ENCODE data around the gene LINC00237.

DNA sequence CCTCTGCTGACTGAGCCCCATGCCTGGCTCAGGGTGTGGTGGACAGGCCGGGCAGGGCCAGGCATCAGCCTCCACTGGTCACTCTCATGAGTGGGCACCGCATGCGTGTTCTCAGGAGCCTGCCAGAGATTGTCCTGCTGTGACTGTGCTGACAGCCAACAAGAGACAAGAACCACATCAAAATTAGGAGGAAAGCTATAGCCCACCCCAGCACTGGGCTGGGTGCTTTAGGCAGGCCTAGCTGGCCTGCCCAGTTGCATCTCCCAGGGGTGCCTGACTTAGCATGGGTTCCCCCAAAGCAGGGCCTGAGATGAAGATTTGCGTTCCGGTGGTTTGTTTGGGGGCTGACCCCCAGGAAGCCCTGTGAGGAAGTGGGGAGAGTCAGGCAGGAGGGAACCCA lies 53.9 kb downstream of the LINC00237 start:
- TF ChIP-seq FOXA1 (IDR thresholded peaks at IDR 0.05) (no peak), TAF1 (conservative IDR thresholded peaks at IDR 0.05) (no peak), YY1 (IDR thresholded peaks at IDR 0.05) (no peak), RAD21 (IDR thresholded peaks at IDR 0.05) (no peak), SP1 (IDR thresholded peaks at IDR 0.05) (no peak)
- TF ChIP-seq, protein P1, sequence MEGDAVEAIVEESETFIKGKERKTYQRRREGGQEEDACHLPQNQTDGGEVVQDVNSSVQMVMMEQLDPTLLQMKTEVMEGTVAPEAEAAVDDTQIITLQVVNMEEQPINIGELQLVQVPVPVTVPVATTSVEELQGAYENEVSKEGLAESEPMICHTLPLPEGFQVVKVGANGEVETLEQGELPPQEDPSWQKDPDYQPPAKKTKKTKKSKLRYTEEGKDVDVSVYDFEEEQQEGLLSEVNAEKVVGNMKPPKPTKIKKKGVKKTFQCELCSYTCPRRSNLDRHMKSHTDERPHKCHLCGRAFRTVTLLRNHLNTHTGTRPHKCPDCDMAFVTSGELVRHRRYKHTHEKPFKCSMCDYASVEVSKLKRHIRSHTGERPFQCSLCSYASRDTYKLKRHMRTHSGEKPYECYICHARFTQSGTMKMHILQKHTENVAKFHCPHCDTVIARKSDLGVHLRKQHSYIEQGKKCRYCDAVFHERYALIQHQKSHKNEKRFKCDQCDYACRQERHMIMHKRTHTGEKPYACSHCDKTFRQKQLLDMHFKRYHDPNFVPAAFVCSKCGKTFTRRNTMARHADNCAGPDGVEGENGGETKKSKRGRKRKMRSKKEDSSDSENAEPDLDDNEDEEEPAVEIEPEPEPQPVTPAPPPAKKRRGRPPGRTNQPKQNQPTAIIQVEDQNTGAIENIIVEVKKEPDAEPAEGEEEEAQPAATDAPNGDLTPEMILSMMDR (IDR thresholded peaks at IDR 0.05; ENCODE audit: low read depth, low read length, missing input control): no peak
- TF ChIP-seq, protein P2, sequence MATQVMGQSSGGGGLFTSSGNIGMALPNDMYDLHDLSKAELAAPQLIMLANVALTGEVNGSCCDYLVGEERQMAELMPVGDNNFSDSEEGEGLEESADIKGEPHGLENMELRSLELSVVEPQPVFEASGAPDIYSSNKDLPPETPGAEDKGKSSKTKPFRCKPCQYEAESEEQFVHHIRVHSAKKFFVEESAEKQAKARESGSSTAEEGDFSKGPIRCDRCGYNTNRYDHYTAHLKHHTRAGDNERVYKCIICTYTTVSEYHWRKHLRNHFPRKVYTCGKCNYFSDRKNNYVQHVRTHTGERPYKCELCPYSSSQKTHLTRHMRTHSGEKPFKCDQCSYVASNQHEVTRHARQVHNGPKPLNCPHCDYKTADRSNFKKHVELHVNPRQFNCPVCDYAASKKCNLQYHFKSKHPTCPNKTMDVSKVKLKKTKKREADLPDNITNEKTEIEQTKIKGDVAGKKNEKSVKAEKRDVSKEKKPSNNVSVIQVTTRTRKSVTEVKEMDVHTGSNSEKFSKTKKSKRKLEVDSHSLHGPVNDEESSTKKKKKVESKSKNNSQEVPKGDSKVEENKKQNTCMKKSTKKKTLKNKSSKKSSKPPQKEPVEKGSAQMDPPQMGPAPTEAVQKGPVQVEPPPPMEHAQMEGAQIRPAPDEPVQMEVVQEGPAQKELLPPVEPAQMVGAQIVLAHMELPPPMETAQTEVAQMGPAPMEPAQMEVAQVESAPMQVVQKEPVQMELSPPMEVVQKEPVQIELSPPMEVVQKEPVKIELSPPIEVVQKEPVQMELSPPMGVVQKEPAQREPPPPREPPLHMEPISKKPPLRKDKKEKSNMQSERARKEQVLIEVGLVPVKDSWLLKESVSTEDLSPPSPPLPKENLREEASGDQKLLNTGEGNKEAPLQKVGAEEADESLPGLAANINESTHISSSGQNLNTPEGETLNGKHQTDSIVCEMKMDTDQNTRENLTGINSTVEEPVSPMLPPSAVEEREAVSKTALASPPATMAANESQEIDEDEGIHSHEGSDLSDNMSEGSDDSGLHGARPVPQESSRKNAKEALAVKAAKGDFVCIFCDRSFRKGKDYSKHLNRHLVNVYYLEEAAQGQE (IDR thresholded peaks at IDR 0.05): no peak
- TF ChIP-seq, protein P3, sequence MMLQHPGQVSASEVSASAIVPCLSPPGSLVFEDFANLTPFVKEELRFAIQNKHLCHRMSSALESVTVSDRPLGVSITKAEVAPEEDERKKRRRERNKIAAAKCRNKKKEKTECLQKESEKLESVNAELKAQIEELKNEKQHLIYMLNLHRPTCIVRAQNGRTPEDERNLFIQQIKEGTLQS (IDR thresholded peaks at IDR 0.05): no peak
